GM12875 (cell line): ENCODE results near the gene STXBP5L.

Experiments
- H3K4me3 ChIP-seq: one replicate; pipeline ENCODE4 v1.5.1; 2011; ENCODE audit warnings: low read depth, low read length, control low read depth
- CTCF ChIP-seq: IDR thresholded peaks from 2 replicates; pipeline ENCODE4 v1.5.1; 2011; ENCODE audit warnings: low read depth, mild to moderate bottlenecking, control low read depth, inconsistent platforms, low read length, moderate library complexity, borderline replicate concordance; ENCODE audit not compliant: insufficient read depth

Gene STXBP5L

DNA sequence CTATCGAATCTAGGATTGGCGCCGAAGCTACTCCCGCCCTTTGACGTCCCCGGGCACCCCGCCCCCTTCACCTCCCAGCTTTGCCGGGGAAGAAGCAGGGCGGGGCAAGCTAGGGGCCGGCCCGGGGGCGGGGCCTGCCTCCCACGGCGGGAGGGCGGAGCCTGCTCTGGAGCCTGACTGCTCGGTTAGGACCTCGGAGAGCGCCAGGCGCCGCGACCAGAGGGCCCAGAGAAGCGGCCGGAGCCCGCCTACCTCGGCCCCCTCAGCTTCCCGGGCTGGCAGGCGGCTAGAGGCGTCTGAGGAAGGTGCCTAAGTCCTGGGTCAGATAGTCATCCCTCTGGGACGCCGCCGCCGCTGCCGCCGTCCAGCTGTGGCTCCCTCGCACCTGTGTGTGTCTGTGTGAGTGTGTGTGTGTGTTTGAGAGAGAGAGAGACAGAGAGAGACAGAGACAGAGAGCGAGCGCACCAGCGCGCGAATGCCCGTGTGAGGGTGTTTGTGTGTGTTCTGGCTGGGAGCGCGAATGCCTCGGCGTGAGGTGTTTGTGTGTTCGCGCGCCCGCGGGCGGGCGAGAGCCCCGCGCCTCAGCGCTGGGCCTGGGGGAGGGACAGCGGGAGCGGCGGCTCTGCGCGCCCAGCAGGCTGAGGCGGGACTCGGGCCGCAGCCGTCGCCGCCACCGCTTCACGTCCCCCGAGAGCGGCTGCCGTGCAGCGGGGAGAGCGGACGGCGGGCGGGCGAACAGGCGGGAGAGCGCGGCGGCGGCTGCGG is at the start of gene STXBP5L:
STXBP5L (plus strand) TSS at position 176 of the 765 bp plus-strand sequence. CDS start 1,374 bp downstream, outside the sequence.
- TF ChIP-seq CTCF, result no peak
- H3K4me3 ChIP-seq, result no peak within 1 kb of the TSS

DNA sequence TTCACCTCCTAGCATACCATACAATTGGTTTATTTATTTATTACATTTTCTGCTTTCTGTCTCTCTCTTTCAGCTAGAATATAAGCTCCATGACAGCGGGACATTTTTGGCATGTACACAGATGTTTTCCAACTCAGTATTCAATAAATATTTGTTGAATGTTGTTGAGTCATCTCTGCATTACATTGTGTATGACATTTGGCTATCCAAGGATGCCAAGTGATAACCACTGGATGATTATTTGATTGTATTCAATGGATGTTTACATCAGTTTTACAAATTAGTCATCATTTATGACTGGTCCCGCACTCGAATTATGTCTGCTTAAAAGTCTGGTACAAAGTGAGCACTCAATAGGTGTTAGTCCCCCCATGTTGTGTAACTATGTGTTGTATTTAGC is 49.5 kb upstream of the STXBP5L start:
- TF ChIP-seq CTCF, result no peak
- H3K4me3 ChIP-seq, result no peak overlapping the region

GRCh38 chr3:120864541-120864940 is 43.5 kb upstream of the STXBP5L start:
- no peak for TF ChIP-seq CTCF

DNA sequence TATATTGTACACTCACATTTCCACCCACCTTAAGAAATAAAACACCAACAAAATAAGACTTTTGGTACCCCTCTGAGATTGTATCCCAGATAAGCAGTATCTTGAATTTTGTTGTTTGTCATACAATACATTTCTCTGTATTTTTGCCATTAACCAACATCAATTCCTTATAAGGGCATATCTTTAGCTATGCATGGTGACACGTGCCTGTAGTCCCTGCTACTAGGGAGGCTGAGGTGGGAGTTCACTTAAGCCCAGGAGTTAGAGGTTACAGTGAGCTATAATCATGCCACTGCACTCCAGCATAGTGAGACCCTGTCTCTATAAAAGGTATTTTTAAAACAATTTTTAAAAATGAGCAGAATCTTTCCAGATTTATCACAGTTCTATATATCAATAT is 32.5 kb upstream of the STXBP5L start:
- no peak overlapping the region for H3K4me3 ChIP-seq
- TF ChIP-seq CTCF, result no peak

More at GRCh38 chr3:120864541-120864940, 43.5 kb upstream of the STXBP5L start:
- H3K4me3 ChIP-seq, result no peak overlapping the region

DNA sequence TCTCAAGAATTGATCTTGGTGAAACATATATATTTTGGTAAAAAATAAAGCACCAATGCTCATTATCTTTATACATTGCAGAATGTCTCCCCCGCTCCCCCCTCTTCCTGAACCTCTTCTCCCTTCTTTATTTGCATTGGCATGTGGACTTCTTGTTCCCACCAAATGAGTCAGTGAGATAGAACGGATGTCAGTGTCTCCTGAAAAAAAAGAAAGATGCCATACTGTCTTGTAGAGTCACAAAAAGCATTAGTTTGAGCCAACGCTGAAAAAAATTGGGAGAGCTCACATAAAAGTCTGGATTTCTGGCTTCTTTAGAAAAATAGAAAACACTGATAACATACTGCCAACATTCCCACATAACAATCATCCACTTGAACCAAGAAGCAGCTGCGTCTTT is 32.0 kb upstream of the STXBP5L start:
- H3K4me3 ChIP-seq, result no peak overlapping the region
- no peak for TF ChIP-seq CTCF

DNA sequence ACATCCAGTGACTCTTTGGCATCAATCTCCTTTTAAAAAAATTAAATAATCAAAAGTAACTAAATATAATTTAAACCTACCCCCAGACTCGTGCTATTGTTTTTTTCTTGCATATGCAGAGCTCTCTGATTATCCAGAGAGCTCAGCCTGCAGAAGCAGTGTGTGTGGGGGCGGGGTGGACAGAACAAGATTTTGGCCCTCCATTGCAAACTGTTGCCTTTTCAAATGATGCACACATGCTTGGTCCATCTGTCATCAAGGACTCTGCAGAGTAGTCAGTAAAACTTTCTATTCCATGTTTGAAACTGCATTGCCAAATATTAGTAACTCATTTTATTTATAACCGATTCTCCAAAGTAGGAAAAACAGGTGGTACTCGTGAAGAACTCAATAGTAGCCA is 28.6 kb upstream of the STXBP5L start:
- H3K4me3 ChIP-seq, result no peak overlapping the region
- TF ChIP-seq CTCF, result no peak

- H3K4me3 ChIP-seq, result no peak overlapping the region
- no peak for TF ChIP-seq CTCF
Observed at GRCh38 chr3:120892921-120893320, 15.1 kb upstream of the STXBP5L start.
